Measurements from ENCODE around the gene MTHFD1L.
A peak's percentile ranks its signal among the peaks of the same experiment; 100 is the strongest.

MTHFD1L gene

DNA sequence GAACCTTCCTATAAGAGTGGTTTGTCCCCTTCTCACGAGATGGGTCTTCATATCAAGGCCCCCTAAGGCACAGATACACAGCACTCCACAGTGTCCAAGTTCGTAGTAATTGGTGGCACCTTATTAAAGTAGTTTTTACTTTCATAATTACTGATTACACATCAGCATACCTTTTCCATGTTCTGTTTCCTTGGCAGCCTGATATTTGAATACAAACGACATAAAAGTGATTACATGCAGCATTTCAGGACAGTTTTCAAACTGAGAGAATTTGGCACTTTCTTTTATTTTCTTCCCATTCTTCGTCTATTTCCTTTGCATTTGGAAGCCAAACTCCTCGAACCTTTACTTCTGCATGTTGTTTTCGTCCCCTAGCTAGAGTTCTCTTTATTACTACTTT lies 139.7 kb downstream of the MTHFD1L start:
- Histone ChIP-seq H3K4me3 (ENCODE audit: low read depth in 1 of 5, low read length in 5 of 5) (no peak overlapping the region), H3K27ac (ENCODE audit: low read depth, low read length) (peak overlapping the region; percentile 14), H3K9me3 (ENCODE audit: control insufficient read depth in 5 of 5, low read length in 5 of 5) (no peaks in the 10 kb centered on the region), H3K36me3 (ENCODE audit: control insufficient read depth in 5 of 5, insufficient read depth in 5 of 5, low read length in 5 of 5) (no peaks in the 10 kb centered on the region), H3K4me1 (ENCODE audit: control insufficient read depth in 5 of 5, insufficient read depth in 5 of 5, low read length in 5 of 5) (peaks cover 0 to 22% (median 16%) of the 10 kb centered on the region in 5 donors), H3K27me3 (ENCODE audit: control insufficient read depth in 5 of 5, insufficient read depth in 4 of 5, low read length in 5 of 5) (no peaks in the 10 kb centered on the region), H3K9ac (ENCODE audit: low read length in 5 of 5) (no peak overlapping the region)

DNA sequence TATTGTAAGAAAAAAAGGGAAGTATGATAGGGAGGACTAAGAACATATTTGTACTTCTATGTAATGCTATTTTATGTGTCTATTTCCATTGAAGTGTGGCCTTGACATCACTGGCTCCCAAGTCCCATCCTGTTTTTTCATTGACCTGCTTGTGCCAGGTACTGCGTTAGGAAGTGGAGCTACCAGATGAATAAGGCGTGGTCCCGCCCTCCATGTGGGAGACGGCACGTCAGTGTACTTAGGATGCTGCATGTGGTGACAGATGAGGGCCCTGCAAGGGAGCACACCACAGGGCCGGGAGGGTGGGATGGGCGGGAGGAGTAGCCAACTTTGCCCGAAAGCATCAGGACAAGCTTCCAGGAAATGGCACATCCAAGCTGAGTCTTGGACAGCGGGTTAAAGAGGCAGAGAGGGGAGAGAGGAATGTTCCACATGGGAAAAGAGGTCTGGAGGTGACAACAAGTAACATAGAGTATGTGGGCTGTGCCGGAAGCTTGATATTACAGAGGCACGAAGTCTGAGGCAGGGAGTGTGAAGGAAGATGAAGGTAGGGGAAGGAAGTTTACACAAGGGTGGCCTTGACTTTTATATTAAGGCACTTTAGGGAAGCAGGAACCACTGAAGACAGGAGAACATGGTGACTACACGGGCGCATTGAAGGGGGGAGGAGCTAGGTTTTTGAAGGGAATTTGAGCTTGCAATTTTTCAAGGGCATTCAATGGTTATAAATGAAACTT lies 140.6 kb downstream of the MTHFD1L start:
- no peak overlapping the region for H3K27ac ChIP-seq (ENCODE audit: low read depth, low read length)

DNA sequence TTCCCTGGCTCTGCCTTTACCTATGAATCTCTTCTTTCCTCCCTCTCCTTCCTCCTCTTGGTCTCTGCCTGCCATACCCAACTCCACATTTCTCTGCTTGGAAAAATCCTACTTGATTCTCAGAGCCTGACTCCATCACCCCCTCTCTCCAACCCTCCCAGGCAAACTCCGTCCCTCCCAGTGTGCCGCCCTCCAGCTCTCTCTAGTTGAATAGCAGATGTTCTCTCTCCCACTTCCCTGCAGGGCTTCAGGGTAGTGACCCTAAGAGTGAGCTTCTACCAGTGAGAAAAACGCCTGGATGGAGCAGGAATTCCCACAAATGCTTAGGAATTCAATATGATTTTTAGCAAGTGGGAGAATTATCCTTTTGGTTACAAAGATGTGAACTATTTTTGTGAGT lies 141.6 kb downstream of the MTHFD1L start:
- Histone ChIP-seq H3K4me3 (ENCODE audit: low read depth in 1 of 5, low read length in 5 of 5) (no peak overlapping the region), H3K4me1 (ENCODE audit: control insufficient read depth in 5 of 5, insufficient read depth in 5 of 5, low read length in 5 of 5) (peaks cover 0 to 20% (median 16%) of the 10 kb centered on the region in 5 donors), H3K9me3 (ENCODE audit: control insufficient read depth in 5 of 5, low read length in 5 of 5) (no peaks in the 10 kb centered on the region), H3K36me3 (ENCODE audit: control insufficient read depth in 5 of 5, insufficient read depth in 5 of 5, low read length in 5 of 5) (no peaks in the 10 kb centered on the region), H3K27me3 (ENCODE audit: control insufficient read depth in 5 of 5, insufficient read depth in 4 of 5, low read length in 5 of 5) (no peaks in the 10 kb centered on the region), H3K9ac (ENCODE audit: low read length in 5 of 5) (no peak overlapping the region), H3K27ac (ENCODE audit: low read depth, low read length) (no peak overlapping the region)

More for the DNA sequence above, 140.6 kb downstream of the MTHFD1L start:
- Histone ChIP-seq H3K27me3 (ENCODE audit: control insufficient read depth in 5 of 5, insufficient read depth in 4 of 5, low read length in 5 of 5) (no peaks in the 10 kb centered on the region), H3K36me3 (ENCODE audit: control insufficient read depth in 5 of 5, insufficient read depth in 5 of 5, low read length in 5 of 5) (no peaks in the 10 kb centered on the region), H3K9ac (ENCODE audit: low read length in 5 of 5) (no peak overlapping the region), H3K9me3 (ENCODE audit: control insufficient read depth in 5 of 5, low read length in 5 of 5) (no peaks in the 10 kb centered on the region), H3K4me1 (ENCODE audit: control insufficient read depth in 5 of 5, insufficient read depth in 5 of 5, low read length in 5 of 5) (peaks cover 0 to 22% (median 16%) of the 10 kb centered on the region in 5 donors), H3K4me3 (ENCODE audit: low read depth in 1 of 5, low read length in 5 of 5) (no peak overlapping the region)

DNA sequence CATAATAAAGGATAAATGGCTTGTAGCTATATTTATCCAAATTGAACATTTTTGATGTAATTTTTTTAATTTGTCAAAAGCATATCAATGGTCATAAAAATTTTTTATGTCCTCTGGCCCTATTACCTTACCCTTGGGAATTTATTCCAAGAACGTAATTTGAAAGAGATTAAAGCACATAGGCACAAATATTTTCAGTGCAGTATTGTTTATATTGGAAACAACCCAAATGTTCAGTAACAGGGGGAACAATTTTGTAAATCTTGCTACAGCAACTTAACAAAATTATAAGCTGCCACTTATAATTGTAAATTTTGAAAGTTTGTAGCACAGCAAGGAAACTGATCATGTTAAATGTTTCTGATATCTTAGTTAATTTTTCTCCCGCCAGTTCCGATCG lies 142.4 kb downstream of the MTHFD1L start:
- Histone ChIP-seq H3K36me3 (ENCODE audit: control insufficient read depth in 5 of 5, insufficient read depth in 5 of 5, low read length in 5 of 5) (no peaks in the 10 kb centered on the region), H3K4me1 (ENCODE audit: control insufficient read depth in 5 of 5, insufficient read depth in 5 of 5, low read length in 5 of 5) (peaks cover 0 to 18% (median 13%) of the 10 kb centered on the region in 5 donors), H3K9ac (ENCODE audit: low read length in 5 of 5) (no peak overlapping the region), H3K9me3 (ENCODE audit: control insufficient read depth in 5 of 5, low read length in 5 of 5) (no peaks in the 10 kb centered on the region), H3K27ac (ENCODE audit: low read depth, low read length) (no peak overlapping the region), H3K4me3 (ENCODE audit: low read depth in 1 of 5, low read length in 5 of 5) (no peak overlapping the region), H3K27me3 (ENCODE audit: control insufficient read depth in 5 of 5, insufficient read depth in 4 of 5, low read length in 5 of 5) (no peaks in the 10 kb centered on the region)

DNA sequence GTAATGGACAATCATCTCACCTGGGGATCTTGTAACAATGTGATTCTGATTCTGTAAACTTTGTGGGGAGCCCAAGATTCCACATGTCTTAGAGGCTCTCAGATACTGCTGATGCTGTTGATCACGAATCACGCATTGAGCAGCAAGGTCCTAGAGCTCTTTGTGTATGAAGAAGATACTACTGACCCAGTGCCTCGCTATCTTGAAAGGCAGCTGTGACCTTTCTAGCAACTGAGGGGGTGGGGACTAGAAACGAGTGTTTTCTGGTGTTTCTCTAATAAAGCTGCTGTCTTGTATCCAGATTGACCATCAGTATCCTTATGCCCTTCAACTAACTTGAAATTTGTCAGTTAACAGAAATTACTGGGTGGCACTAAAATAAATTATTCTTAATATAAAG lies 142.9 kb downstream of the MTHFD1L start:
- Histone ChIP-seq H3K4me3 (ENCODE audit: low read depth in 1 of 5, low read length in 5 of 5) (no peak overlapping the region), H3K4me1 (ENCODE audit: control insufficient read depth in 5 of 5, insufficient read depth in 5 of 5, low read length in 5 of 5) (peaks cover 0 to 18% (median 12%) of the 10 kb centered on the region in 5 donors), H3K9ac (ENCODE audit: low read length in 5 of 5) (no peak overlapping the region), H3K36me3 (ENCODE audit: control insufficient read depth in 5 of 5, insufficient read depth in 5 of 5, low read length in 5 of 5) (no peaks in the 10 kb centered on the region), H3K9me3 (ENCODE audit: control insufficient read depth in 5 of 5, low read length in 5 of 5) (no peaks in the 10 kb centered on the region), H3K27me3 (ENCODE audit: control insufficient read depth in 5 of 5, insufficient read depth in 4 of 5, low read length in 5 of 5) (no peaks in the 10 kb centered on the region), H3K27ac (ENCODE audit: low read depth, low read length) (no peak overlapping the region)

DNA sequence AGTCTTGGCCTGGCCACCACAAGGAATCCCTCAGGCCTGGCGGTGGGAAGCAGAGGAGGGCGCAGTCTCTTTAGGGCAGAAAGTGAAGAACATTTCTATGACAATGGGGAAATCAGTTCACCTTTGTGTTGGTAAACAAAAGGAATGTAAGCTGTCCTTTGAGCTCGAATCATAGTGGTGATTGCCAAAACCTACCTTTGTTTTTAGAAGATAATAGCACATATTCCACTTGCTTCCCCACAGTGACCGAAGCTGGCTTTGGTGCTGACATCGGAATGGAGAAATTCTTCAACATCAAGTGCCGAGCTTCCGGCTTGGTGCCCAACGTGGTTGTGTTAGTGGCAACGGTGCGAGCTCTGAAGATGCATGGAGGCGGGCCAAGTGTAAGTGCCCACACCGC lies 144.1 kb downstream of the MTHFD1L start:
- Histone ChIP-seq H3K4me1 (ENCODE audit: control insufficient read depth in 5 of 5, insufficient read depth in 5 of 5, low read length in 5 of 5) (peaks cover 0 to 16% (median 10%) of the 10 kb centered on the region in 5 donors), H3K36me3 (ENCODE audit: control insufficient read depth in 5 of 5, insufficient read depth in 5 of 5, low read length in 5 of 5) (no peaks in the 10 kb centered on the region), H3K9me3 (ENCODE audit: control insufficient read depth in 5 of 5, low read length in 5 of 5) (no peaks in the 10 kb centered on the region), H3K27ac (ENCODE audit: low read depth, low read length) (no peak overlapping the region), H3K4me3 (ENCODE audit: low read depth in 1 of 5, low read length in 5 of 5) (no peak overlapping the region), H3K27me3 (ENCODE audit: control insufficient read depth in 5 of 5, insufficient read depth in 4 of 5, low read length in 5 of 5) (no peaks in the 10 kb centered on the region), H3K9ac (ENCODE audit: low read length in 5 of 5) (no peak overlapping the region)

DNA sequence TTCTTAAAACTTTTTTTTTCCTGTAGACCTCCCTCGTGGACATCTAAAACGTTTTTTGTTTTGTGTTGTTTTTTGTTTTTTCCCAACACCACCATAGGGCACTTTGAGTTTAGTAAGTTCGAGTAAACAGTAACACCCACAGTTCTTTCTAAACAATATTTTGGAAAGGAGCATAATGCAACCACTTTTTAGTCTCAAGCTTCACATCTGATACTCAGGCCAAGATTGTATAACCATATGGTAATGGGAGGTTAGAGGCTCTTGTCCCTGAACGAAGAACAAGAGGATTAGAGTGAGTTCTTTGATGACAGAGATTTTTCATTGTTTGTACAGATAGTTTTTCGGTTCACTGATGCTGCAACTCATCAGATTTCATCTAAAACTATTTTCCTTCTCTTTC lies 144.6 kb downstream of the MTHFD1L start:
- Histone ChIP-seq H3K4me3 (ENCODE audit: low read depth in 1 of 5, low read length in 5 of 5) (no peak overlapping the region), H3K4me1 (ENCODE audit: control insufficient read depth in 5 of 5, insufficient read depth in 5 of 5, low read length in 5 of 5) (peaks cover 0 to 13% (median 8%) of the 10 kb centered on the region in 5 donors), H3K9ac (ENCODE audit: low read length in 5 of 5) (no peak overlapping the region), H3K9me3 (ENCODE audit: control insufficient read depth in 5 of 5, low read length in 5 of 5) (no peaks in the 10 kb centered on the region), H3K36me3 (ENCODE audit: control insufficient read depth in 5 of 5, insufficient read depth in 5 of 5, low read length in 5 of 5) (no peaks in the 10 kb centered on the region), H3K27me3 (ENCODE audit: control insufficient read depth in 5 of 5, insufficient read depth in 4 of 5, low read length in 5 of 5) (no peaks in the 10 kb centered on the region), H3K27ac (ENCODE audit: low read depth, low read length) (no peak overlapping the region)

DNA sequence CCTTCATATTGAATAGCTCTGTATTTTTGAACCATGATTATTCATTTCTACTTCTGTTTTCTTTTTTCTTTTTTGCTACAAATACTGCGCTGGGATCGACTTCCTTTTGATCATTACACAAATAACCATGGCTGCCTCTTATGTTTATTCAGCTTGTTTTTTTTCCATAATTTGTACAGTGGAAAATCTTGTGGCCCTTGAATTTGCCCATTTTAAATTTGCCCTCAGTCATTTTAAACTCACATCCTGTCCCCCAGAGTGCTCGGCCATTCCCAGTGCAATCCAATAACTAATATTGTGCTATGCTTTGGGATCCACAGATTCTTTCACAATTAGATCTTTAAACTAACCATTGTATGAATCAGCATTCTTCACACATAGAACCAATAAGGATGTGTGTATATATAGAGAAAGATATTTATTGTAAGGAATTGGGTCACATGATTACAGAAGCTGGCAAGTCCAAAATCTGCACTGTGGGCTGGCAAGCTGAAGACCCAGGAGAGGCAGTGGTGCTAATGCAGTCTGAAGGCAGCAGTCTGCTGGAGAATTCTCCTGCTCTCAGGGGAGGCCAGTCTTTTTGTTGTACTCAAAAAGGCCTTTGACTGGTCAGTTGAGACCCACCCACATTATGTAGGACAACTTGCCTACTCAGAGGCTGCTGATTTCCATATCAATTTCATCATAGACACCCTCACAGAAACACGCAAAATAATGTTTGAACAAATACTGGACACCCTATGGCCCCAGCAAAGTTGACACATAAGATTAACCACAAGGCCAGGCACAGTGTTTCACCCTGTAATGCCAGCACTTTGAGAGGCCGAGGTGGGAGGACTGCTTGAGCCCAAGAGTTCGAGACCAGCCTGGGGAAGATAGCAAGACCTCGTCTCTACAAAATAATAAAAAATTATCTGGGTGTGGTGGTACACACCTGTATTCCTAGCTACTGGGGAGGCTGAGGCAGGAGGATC lies 147.1 kb downstream of the MTHFD1L start:
- no peak overlapping the region for H3K9ac ChIP-seq (ENCODE audit: low read length in 5 of 5)
- no peaks in the 10 kb centered on the region for H3K9me3 ChIP-seq (ENCODE audit: control insufficient read depth in 5 of 5, low read length in 5 of 5)
- no peak overlapping the region for H3K4me3 ChIP-seq (ENCODE audit: low read depth in 1 of 5, low read length in 5 of 5)
- no peaks in the 10 kb centered on the region for H3K27me3 ChIP-seq (ENCODE audit: control insufficient read depth in 5 of 5, insufficient read depth in 4 of 5, low read length in 5 of 5)
- H3K4me1 ChIP-seq (ENCODE audit: control insufficient read depth in 5 of 5, insufficient read depth in 5 of 5, low read length in 5 of 5) = peaks cover 0 to 7% (median 4%) of the 10 kb centered on the region in 5 donors
- no peak overlapping the region for H3K27ac ChIP-seq (ENCODE audit: low read depth, low read length)
- H3K36me3 ChIP-seq (ENCODE audit: control insufficient read depth in 5 of 5, insufficient read depth in 5 of 5, low read length in 5 of 5) = no peaks in the 10 kb centered on the region

DNA sequence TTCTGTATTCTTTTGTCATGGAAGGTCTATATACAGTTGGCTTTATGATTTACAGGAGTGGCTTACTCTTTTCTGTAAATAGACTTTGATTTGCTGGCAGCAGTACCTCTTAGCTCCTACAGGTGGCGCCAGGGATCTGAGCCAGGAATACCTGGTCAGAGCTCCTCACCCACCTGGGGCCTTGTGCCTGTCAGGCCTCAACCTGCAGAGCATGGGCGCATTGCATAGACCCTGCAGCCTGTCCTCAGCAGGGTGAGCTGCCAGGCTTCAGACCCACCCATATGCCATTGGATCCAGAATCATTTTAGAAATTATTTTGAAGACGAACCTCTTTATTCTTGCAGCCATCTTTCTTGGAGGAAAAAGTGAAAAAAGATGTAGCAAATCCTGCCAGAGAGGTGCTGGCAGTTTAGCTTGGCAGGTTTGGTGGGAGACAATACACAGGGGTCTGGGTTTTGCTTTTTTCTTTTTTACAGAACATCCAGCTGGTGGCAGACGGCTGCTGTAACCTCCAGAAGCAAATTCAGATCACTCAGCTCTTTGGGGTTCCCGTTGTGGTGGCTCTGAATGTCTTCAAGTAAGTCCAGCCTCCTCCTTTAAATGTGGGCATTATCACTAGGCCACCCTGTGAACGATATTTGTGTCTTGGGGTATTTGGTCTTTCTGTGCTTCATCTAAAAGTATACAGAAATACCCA lies 149.1 kb downstream of the MTHFD1L start:
- Histone ChIP-seq H3K9me3 (ENCODE audit: control insufficient read depth in 5 of 5, low read length in 5 of 5) (no peaks in the 10 kb centered on the region), H3K36me3 (ENCODE audit: control insufficient read depth in 5 of 5, insufficient read depth in 5 of 5, low read length in 5 of 5) (no peaks in the 10 kb centered on the region), H3K4me1 (ENCODE audit: control insufficient read depth in 5 of 5, insufficient read depth in 5 of 5, low read length in 5 of 5) (peaks cover 0 to 7% (median 4%) of the 10 kb centered on the region in 5 donors), H3K4me3 (ENCODE audit: low read depth in 1 of 5, low read length in 5 of 5) (peak overlapping the region in 4 of 5 donors; percentile 3 to 47 (median 31)), H3K27me3 (ENCODE audit: control insufficient read depth in 5 of 5, insufficient read depth in 4 of 5, low read length in 5 of 5) (no peaks in the 10 kb centered on the region), H3K9ac (ENCODE audit: low read length in 5 of 5) (peak overlapping the region in 2 of 5 donors; percentile 24 to 64), H3K27ac (ENCODE audit: low read depth, low read length) (peak overlapping the region; percentile 55)

Data from subcutaneous abdominal adipose tissue (tissue), 5 donors.